C4-2B (cell line): ENCODE measurements around the gene NLGN4X.

Experiments used
- CTCF ChIP-seq: fragments of 450-650 bp; conservative IDR thresholded peaks from 2 replicates; pipeline ENCODE4 v1.5.1; 2017; ENCODE audit warnings: mild to moderate bottlenecking
- ZFX ChIP-seq: fragments of 450-650 bp; IDR thresholded peaks from 2 replicates; pipeline ENCODE4 v1.6.1; 2017

GRCh38 chrX:6227453-6227835 is 1.2 kb downstream of the NLGN4X start:
- no peak for TF ChIP-seq ZFX
- TF ChIP-seq CTCF, result no peak
